ENCODE results near the gene PRRT1.
"Not testable (repeated sequence)": the region's sequence is repeated elsewhere in the genome, so short reads cannot be mapped to it uniquely, and the experiment has no call there.

The PRRT1 gene

GRCh38 chr6:32187725-32188380, 36.1 kb upstream of the PRRT1 start:
- DNase-seq = not testable (repeated sequence)

DNA sequence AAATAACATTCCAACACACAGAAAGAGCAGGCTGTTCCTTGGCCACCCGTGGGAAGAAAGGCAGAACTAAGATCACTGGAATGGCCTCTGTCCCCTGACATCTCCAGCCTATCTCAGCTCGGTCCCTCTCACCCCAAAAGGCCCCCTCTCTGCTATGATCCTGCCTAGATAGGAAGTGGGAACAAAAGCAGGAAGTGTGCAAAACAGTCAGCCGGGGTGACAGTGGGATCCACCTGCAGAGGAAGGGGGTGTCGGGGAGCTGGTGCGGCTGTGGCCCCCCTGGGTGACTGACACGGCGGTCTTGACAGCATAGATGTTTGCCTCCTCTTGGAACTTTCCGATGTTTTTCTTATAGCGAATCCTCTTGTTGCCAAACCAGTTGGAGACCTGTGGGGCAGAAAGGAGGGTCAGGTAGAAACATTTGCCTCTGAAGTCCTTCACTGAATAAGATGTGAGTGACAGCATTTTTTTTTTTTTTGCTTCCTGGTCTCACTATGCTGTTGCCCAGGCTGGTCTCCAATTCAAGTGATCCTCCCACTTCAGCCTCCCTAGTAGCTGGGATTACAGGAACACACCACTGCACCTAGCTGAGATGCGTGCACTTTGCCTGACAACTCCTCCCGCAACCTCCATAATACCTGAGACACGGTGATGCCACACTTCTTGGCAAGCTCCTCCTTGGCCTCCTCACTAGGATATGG, 35.4 kb upstream of the PRRT1 start:
- DNase-seq = no peak

- not testable (repeated sequence) for DNase-seq
These were observed 34.6 kb upstream of the PRRT1 start for GRCh38 chr6:32186151-32186840.

DNA sequence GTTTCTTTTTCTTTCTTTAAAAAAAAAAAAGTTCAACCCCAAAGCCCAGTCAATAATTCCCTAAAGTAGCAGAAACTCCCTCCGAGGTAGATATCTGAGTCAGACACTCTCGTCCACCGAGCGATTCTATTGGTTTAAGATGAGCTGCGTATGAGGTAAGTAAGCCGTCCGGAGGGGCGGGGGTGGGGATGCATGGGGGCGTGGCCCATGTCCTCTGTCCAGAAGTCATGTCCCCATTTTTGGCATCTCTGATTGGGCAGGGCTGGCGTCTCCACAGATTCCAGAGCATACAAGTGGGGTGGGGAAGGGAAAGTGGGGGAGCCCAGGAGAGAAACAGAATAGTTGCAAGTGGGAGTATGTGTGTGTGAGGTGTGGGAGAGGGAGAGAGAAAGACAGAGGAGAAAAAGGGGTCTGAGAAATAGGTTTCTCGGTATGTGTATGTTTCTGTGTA, 34.0 kb upstream of the PRRT1 start:
- peak; percentile 88 for DNase-seq

GRCh38 chr6:32184084-32184640, 32.4 kb upstream of the PRRT1 start, which contains the start of gene AGER:
TSS of gene AGER (minus strand) at chr6:32184253. CDS start at chr6:32184222, 31 bp downstream.
- no peak for DNase-seq

DNA sequence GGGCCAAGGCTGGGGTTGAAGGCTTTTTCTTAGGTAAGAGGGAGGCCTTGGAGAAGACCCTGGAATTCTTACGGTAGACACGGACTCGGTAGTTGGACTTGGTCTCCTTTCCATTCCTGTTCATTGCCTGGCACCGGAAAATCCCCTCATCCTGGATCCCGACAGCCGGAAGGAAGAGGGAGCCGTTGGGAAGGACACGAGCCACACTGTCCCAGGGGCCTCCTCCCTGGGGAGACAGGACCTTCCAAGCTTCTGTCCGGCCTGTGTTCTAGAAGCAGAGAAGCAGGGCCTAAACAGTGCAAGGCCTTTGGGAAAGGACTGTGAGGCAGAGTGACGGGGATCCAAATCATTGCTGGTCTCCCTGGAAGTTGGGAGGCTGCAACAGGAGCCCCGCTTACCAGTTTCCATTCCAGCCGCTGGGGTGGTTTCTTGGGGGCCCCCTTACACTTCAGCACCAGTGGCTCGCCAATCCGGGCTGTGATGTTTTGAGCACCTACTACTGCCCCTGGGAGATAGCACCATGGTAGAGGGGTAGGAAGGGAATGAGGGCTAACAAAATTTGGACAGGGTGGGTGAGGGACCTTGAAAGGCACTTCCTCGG, 31.8 kb upstream of the PRRT1 start:
- DNase-seq = no peak

- no peak for DNase-seq
These were observed 31.3 kb upstream of the PRRT1 start for GRCh38 chr6:32183030-32183429.

DNA sequence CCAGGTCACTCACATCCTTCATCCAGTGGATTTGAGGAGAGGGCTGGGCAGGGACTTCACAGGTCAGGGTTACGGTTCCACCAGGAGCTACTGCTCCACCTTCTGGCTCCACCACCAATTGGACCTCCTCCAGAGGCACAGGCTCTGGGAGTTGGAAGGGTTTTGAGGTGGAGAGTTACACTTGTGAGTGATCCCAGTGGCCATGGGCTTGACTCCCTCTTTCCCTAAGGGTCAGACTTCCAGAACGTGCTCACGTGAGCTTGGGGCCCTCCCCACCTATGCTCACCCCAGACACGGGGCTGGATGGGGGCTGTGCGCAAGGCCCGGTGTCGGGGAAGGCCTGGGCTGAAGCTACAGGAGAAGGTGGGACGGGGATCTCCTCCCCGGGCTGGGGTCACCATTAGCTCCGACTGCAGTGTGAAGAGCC, 30.8 kb upstream of the PRRT1 start:
- DNase-seq = no peak

GRCh38 chr6:32181915-32182529, 30.3 kb upstream of the PRRT1 start:
- no peak for DNase-seq

GRCh38 chr6:32181148-32181702, 29.5 kb upstream of the PRRT1 start:
- no peak for DNase-seq

- no peak for DNase-seq
These were observed 28.1 kb upstream of the PRRT1 start for GRCh38 chr6:32179766-32180405.

DNA sequence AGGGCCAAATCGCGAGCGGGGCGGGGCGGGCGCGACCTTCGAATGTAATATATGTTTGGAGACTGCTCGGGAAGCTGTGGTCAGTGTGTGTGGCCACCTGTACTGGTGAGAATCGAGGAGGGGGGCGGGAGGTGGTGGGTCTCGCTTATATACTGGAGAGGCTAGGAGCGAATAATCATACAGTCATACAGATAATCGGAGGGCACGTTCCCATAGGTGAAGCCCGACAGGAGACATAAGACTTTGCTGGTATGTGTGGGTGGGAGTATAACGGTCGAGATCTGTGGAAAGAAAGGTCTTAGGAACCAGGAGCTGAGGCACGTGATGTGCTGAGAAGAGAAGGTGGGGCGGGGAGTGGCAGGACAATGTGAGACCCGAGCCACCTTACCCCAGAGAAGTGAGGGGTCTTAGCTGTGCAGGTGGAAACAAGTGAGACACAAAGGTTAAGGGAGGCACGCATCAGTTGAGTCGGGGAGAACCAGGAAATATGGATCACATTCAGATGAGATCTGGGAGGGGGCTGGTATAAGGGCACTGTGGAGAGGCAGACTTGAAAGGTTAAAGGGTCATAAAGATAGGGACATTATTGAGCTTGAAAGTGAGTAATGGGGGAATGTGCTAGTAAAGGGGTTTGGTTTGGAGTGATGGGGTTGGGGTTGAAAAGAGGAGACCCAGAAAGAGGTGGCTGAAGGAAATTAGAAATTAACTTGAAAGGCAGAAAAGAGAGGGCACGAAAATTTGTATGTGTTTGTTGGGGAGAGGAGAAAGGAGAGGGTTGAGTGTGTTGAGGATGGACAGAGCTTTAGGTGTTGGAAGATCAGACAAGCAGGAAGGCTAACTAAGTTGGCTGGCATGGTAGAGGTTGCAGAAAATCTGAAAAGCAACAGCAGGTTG, 27.1 kb upstream of the PRRT1 start:
- DNase-seq = no peak

DNA sequence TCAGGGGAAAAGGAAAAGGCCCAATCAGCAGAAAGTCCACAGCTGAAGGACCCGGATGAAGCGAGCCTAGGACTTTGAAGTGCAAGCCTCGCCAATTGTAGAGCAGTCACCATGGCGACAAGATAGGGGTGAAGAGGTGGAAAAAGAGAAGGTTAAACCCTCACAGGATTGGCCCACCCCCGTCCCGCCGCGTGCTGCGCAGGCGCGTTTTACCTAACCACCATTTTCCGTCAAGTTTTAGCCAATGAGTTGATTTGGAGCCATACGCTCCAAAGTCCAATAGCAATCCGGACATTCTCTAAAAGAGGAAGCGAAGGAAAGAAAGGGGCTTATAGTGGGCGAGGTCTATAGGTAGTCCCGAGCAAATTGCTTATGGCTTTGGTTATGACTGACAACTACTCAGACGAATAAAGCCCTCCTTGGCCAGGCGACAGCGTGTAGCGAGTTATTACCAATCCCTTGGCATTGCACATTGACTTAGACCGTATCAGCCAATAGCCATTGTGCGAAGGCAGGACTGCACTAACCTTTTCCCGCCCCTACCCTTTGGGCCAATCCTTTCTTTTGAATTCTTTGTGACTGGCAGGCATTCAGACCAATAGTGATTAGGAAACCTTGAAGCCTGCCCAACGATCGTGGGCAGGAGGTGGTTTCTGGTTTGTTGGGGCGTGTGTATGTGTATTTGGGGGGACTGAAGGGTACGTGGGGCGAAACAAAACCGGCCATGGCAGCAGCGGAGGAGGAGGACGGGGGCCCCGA, 26.2 kb upstream of the PRRT1 start, which contains the start of gene RNF5:
Gene RNF5 (plus strand): TSS at position 618 of the 759 bp plus-strand sequence. CDS start 107 bp downstream, at position 725.
- DNase-seq = peak; percentile 96

GRCh38 chr6:32177183-32177787, 25.5 kb upstream of the PRRT1 start:
- DNase-seq = no peak

- DNase-seq = no peak
These were observed 24.9 kb upstream of the PRRT1 start for GRCh38 chr6:32176476-32177182.

GRCh38 chr6:32175711-32176475, 24.2 kb upstream of the PRRT1 start, which contains the start of gene AGPAT1:
TSS of gene AGPAT1 (minus strand) at chr6:32176084. CDS start at chr6:32171496, 4,588 bp downstream.
- DNase-seq = peak; percentile 99

GRCh38 chr6:32175322-32175710, 23.6 kb upstream of the PRRT1 start:
- DNase-seq = no peak

GRCh38 chr6:32174416-32174815, 22.7 kb upstream of the PRRT1 start:
- DNase-seq = no peak
